ENCODE data around the gene ERBB2. TPM values are rescaled to one million over a fixed set of nuclear protein-coding genes. Genes with fewer than 3 reads are reported as not detected.

ERBB2 gene
- total and polyA plus RNA-seq, 2 donors from 2014 or later, result 76.5 to 186 TPM

DNA sequence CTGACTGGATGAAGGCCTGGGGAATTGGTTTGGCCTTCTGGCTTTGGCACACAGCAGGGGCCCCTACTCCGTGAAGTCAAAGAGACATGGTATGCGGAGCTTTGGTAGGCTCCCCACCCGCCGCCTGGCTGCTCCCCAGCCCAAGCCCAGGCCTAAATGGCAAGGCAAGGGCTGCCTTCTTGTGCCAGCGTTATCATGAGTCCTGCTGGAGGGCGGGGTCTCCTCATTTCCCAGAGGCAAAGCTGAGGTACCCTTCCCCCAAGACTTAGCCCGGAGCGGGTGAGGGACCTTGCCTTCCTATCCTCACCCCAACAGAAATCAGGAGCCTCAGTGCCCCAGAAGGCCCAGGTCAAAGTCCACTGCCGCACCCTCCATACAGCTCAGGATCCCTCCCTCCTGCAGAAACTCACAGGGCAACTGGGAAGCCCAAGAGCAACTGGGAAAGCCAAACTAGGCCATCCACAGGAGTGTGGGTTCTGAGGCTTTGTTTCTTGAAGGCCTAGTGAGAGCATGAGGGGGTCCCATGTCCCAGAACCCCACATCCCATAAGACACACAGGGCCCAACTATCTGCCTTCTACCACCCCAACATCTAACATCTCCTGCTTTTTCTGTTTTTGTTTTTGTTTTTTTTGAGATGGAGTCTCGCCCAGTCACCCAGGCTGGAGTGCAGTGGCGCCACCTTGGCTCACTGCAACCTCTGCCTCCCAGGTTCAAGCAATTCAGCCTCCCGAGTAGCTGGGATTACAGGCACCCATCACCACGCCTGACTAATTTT, 21.3 kb upstream of the ERBB2 start:
- no peak overlapping the region for H3K4me3 ChIP-seq (ENCODE audit: low read length in 3 of 3)
- H3K9me3 ChIP-seq (ENCODE audit: control insufficient read depth in 2 of 3, insufficient read depth in 1 of 3, low read length in 3 of 3), result no peaks in the 10 kb centered on the region
- no peaks in the 10 kb centered on the region for H3K27me3 ChIP-seq (ENCODE audit: control insufficient read depth, insufficient read depth, low read length)
- FAIRE-seq, result no peak
- TF ChIP-seq, protein P1, sequence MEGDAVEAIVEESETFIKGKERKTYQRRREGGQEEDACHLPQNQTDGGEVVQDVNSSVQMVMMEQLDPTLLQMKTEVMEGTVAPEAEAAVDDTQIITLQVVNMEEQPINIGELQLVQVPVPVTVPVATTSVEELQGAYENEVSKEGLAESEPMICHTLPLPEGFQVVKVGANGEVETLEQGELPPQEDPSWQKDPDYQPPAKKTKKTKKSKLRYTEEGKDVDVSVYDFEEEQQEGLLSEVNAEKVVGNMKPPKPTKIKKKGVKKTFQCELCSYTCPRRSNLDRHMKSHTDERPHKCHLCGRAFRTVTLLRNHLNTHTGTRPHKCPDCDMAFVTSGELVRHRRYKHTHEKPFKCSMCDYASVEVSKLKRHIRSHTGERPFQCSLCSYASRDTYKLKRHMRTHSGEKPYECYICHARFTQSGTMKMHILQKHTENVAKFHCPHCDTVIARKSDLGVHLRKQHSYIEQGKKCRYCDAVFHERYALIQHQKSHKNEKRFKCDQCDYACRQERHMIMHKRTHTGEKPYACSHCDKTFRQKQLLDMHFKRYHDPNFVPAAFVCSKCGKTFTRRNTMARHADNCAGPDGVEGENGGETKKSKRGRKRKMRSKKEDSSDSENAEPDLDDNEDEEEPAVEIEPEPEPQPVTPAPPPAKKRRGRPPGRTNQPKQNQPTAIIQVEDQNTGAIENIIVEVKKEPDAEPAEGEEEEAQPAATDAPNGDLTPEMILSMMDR (IDR thresholded peaks at IDR 0.05; ENCODE audit: borderline replicate concordance, extremely low read depth, insufficient read depth), result no peak
- intact Hi-C loops (cut with DNase I), result no loop called here
- peaks cover 0 to 5% (median 2%) of the 10 kb centered on the region in 3 donors for H3K36me3 ChIP-seq (ENCODE audit: control insufficient read depth in 2 of 3, insufficient read depth in 3 of 3, low read length in 3 of 3)
- peaks cover 0 to 47% (median 32%) of the 10 kb centered on the region in 3 donors for H3K4me1 ChIP-seq (ENCODE audit: control insufficient read depth in 2 of 3, insufficient read depth in 2 of 3, low read depth in 1 of 3, low read length in 3 of 3)
- H3K9ac ChIP-seq (ENCODE audit: low read length in 3 of 3), result no peak overlapping the region
- H3K27ac ChIP-seq (ENCODE audit: low read depth in 2 of 2, low read length in 2 of 2), result peak overlapping the region; percentile 70 to 91
- DNase-seq, result peak in 2 of 5 donors; percentile 43 to 66

DNA sequence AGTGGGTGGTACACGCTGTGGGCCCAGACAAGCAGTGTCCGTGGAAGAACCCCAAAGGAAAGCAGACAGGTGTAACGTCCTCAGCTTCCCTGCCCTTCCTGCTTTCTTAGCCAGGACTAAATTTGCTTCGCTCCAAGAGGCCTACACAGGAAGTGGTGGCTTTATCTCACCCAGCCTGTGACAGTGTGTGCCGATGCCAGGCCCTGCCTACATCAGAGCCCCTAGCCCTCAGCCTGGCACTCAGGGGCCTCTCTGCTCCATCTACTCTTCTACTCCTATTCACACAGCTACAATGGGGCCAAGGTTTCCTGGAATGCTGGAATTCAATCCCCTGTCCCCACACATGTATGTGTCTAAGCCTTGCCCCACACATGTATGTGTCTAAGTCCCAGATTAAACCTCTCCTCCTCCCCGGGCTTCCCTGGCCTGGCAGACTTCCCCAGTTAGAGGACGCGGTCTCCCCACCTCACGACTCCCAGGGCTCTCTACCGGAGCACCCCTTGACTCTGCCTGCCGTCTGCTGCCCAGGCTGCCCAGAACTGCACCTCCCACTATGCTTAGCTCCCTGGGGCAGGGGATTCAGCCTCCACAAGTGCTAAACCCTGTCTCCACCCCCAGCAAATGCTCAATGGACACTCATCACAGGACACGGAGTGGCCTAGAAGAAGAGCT, 20.2 kb upstream of the ERBB2 start:
- peak in 1 of 5 donors; percentile 52 for DNase-seq
- Histone ChIP-seq H3K9me3 (ENCODE audit: control insufficient read depth in 2 of 3, insufficient read depth in 1 of 3, low read length in 3 of 3) (no peaks in the 10 kb centered on the region), H3K27me3 (ENCODE audit: control insufficient read depth, insufficient read depth, low read length) (no peaks in the 10 kb centered on the region), H3K4me3 (ENCODE audit: low read length in 3 of 3) (no peak overlapping the region), H3K9ac (ENCODE audit: low read length in 3 of 3) (peak overlapping the region in 1 of 3 donors; percentile 55), H3K36me3 (ENCODE audit: control insufficient read depth in 2 of 3, insufficient read depth in 3 of 3, low read length in 3 of 3) (peaks cover 0 to 5% (median 2%) of the 10 kb centered on the region in 3 donors), H3K27ac (ENCODE audit: low read depth in 2 of 2, low read length in 2 of 2) (peak overlapping the region; percentile 48 to 67), H3K4me1 (ENCODE audit: control insufficient read depth in 2 of 3, insufficient read depth in 2 of 3, low read depth in 1 of 3, low read length in 3 of 3) (peaks cover 0 to 42% (median 28%) of the 10 kb centered on the region in 3 donors)
- TF ChIP-seq, protein P1 (IDR thresholded peaks at IDR 0.05; ENCODE audit: borderline replicate concordance, extremely low read depth, insufficient read depth), result no peak
- intact Hi-C loops (cut with DNase I), result no loop called here
- no peak for FAIRE-seq

DNA sequence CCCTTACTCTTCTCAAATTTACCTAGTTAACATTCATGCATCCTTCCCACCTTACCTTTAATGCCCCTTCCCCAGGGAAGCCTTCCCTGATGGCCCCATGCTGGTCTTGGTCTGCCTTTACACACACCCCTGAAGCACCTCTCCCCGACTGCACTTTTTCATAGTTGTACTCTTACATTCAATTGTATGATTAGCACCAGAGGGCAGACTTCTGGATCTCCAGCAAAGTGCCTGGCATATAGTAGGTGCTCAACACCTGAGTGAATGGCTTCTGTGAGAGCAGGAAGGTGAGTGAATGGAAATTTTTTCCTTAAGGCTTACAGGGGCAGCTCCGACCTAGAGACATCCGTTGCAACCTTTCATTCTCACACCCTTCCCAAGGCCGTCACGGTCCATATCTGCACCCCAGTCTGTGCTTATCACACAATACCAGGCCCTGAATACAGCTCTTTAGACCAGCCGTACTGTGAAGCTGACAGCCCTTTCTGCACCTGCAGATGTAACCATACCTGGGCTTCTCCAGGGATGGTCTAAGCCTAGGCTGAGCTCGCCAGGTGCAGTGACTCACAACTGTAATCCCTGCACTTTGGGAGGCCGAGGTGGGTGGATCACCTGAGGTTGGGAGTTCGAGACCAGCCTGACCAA, 16.4 kb upstream of the ERBB2 start:
- Histone ChIP-seq H3K4me1 (ENCODE audit: control insufficient read depth in 2 of 3, insufficient read depth in 2 of 3, low read depth in 1 of 3, low read length in 3 of 3) (peaks cover 0 to 18% (median 14%) of the 10 kb centered on the region in 3 donors), H3K27me3 (ENCODE audit: control insufficient read depth, insufficient read depth, low read length) (no peaks in the 10 kb centered on the region), H3K9me3 (ENCODE audit: control insufficient read depth in 2 of 3, insufficient read depth in 1 of 3, low read length in 3 of 3) (no peaks in the 10 kb centered on the region), H3K4me3 (ENCODE audit: low read length in 3 of 3) (no peak overlapping the region), H3K36me3 (ENCODE audit: control insufficient read depth in 2 of 3, insufficient read depth in 3 of 3, low read length in 3 of 3) (peaks cover 0 to 5% (median 2%) of the 10 kb centered on the region in 3 donors), H3K9ac (ENCODE audit: low read length in 3 of 3) (no peak overlapping the region), H3K27ac (ENCODE audit: low read depth in 2 of 2, low read length in 2 of 2) (no peak overlapping the region)
- FAIRE-seq, result no peak
- intact Hi-C loops (cut with DNase I), result no loop called here
- TF ChIP-seq, protein P1 (IDR thresholded peaks at IDR 0.05; ENCODE audit: borderline replicate concordance, extremely low read depth, insufficient read depth), result no peak
- peak in 1 of 5 donors; percentile 31 for DNase-seq

Data from kidney (tissue), 14 donors.